ENCODE results near the gene GLIPR2. TPM values are rescaled to one million over a fixed set of nuclear protein-coding genes. Genes with fewer than 3 reads are reported as not detected.

The GLIPR2 gene
- total and polyA plus RNA-seq, 2 of the 13 experiments (the other 11 are each of a cell fraction or from before 2014, with no cell fraction given), result 0.08 to 0.42 TPM

GRCh38 chr9:36190388-36191289 lies 54.1 kb downstream of the GLIPR2 start, which contains the start of gene CLTA (continued):
- TF ChIP-seq HNRNPL (IDR thresholded peaks at IDR 0.05; ENCODE audit: low read depth, low read length) (0 out of 2 replicates have a peak, but pooled peaks have one; percentile 42), TCF12 (IDR thresholded peaks at IDR 0.05) (no peak), TCF12 (CRISPR knock-in tag; IDR thresholded peaks at IDR 0.05) (no peak), ZBTB49 (CRISPR knock-in tag; IDR thresholded peaks at IDR 0.05; ENCODE audit: borderline replicate concordance) (0 out of 2 replicates have a peak, but pooled peaks have one; percentile 38), ZNF782 (CRISPR knock-in tag; IDR thresholded peaks at IDR 0.05; ENCODE audit: borderline replicate concordance) (peak; percentile 90; the same call in 1 of the 2 replicates), IRF9 (CRISPR knock-in tag; IDR thresholded peaks at IDR 0.05; ENCODE audit: borderline replicate concordance) (peak; percentile 79), FOXK2 (IDR thresholded peaks at IDR 0.05) (peak; percentile 68; the same call in 1 of the 2 replicates), CERS6 (CRISPR knock-in tag; IDR thresholded peaks at IDR 0.05) (0 out of 2 replicates have a peak, but pooled peaks have one; percentile 67), ZNF33B (CRISPR knock-in tag; IDR thresholded peaks at IDR 0.05) (peak; percentile 86; the same call in 1 of the 2 replicates), SETDB1 (CRISPR knock-in tag; IDR thresholded peaks at IDR 0.05; ENCODE audit: borderline replicate concordance) (no peak), MAFF (IDR thresholded peaks at IDR 0.05; ENCODE audit: low read depth, low read length) (no peak), ZNF784 (CRISPR knock-in tag; IDR thresholded peaks at IDR 0.05; ENCODE audit: borderline replicate concordance) (0 out of 2 replicates have a peak, but pooled peaks have one; percentile 55), ARNT (IDR thresholded peaks at IDR 0.05) (no peak), PAF1 (CRISPR knock-in tag; IDR thresholded peaks at IDR 0.05) (no peak), MZF1 (CRISPR knock-in tag; IDR thresholded peaks at IDR 0.05; ENCODE audit: borderline replicate concordance) (no peak), PRPF4 (IDR thresholded peaks at IDR 0.05; ENCODE audit: low read depth, low read length, poor library complexity, severe bottlenecking) (no peak), PHB2 (IDR thresholded peaks at IDR 0.05; ENCODE audit: partially characterized antibody) (no peak), ZNF577 (CRISPR knock-in tag; IDR thresholded peaks at IDR 0.05; ENCODE audit: borderline replicate concordance, low read depth) (no peak), ZNF17 (CRISPR knock-in tag; IDR thresholded peaks at IDR 0.05) (no peak), MBD4 (IDR thresholded peaks at IDR 0.05; ENCODE audit: borderline replicate concordance, low read length) (no peak), SALL2 (CRISPR knock-in tag; IDR thresholded peaks at IDR 0.05) (peak; percentile 94), ZFP62 (CRISPR knock-in tag; IDR thresholded peaks at IDR 0.05) (no peak), CAMTA2 (CRISPR knock-in tag; IDR thresholded peaks at IDR 0.05; ENCODE audit: borderline replicate concordance) (no peak)
